SU-DHL-6 (cell line): ENCODE results near the gene PDZRN3.

Experiments
- EZH2phosphoT487 ChIP-seq: fragments of 200-600 bp; sonication (generic), shearing (Covaris generic); conservative IDR thresholded peaks from 2 replicates; pipeline ENCODE4 v1.6.1; 2018; ENCODE audit warnings: mild to moderate bottlenecking, antibody characterized with exemption, low read length, moderate library complexity, mixed read lengths
- TF ChIP-seq, protein P1 (sequence below): fragments of 200-600 bp; sonication (generic); IDR thresholded peaks from one replicate; pipeline ENCODE4 v1.5.1; 2017; ENCODE audit warnings: antibody characterized with exemption, mild to moderate bottlenecking, low read length, moderate library complexity; ENCODE audit not compliant: insufficient read depth, poor library complexity, severe bottlenecking

DNA sequence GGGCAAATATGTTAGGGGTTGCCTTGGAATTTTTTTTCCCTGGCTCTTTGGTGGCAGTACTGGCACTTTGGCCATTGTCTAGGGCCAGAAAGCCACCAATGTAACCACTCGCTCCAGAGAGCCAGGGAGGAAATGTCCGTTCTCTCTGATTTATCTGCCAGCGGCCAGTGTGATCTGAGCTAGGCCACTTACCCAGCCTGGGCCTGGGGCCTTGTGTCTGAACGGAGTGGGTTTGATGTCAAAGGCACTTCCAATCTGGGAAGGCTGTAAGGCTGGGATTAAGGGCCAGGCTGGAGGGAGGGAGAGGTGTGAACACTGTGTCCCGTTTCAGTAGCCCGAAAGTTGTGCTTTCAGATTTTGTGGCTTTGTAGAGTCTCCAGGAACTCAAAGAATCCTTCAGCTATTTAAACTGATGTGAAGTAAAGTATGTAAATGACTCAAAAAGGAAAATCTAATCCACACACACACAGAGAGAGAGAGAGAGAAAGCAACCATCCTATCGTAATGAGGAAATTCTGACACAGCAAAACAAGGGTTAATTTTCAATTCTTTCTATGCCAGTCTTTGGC, 271.0 kb downstream of the PDZRN3 start:
- TF ChIP-seq, protein P1, sequence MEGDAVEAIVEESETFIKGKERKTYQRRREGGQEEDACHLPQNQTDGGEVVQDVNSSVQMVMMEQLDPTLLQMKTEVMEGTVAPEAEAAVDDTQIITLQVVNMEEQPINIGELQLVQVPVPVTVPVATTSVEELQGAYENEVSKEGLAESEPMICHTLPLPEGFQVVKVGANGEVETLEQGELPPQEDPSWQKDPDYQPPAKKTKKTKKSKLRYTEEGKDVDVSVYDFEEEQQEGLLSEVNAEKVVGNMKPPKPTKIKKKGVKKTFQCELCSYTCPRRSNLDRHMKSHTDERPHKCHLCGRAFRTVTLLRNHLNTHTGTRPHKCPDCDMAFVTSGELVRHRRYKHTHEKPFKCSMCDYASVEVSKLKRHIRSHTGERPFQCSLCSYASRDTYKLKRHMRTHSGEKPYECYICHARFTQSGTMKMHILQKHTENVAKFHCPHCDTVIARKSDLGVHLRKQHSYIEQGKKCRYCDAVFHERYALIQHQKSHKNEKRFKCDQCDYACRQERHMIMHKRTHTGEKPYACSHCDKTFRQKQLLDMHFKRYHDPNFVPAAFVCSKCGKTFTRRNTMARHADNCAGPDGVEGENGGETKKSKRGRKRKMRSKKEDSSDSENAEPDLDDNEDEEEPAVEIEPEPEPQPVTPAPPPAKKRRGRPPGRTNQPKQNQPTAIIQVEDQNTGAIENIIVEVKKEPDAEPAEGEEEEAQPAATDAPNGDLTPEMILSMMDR = no peak
- no peak for TF ChIP-seq EZH2phosphoT487
